HG03280 (cell line): ENCODE measurements around the gene DYRK1A.
A peak's percentile ranks its signal among the peaks of the same experiment; 100 is the strongest.
"Not testable (repeated sequence)": the region's sequence is repeated elsewhere in the genome, so short reads cannot be mapped to it uniquely, and the experiment has no call there.

Experiments used
- ATAC-seq: cut with Tn5 transposase; IDR thresholded peaks from one replicate; pipeline ENCODE4 v1.9.1; 2021; ENCODE audit warnings: mild to moderate bottlenecking, moderate library complexity; ENCODE audit not compliant: unreplicated experiment

The DYRK1A gene

GRCh38 chr21:37366482-37367316 is at the start of gene DYRK1A:
Gene DYRK1A (plus strand): TSS chr21:37366773. CDS start chr21:37420375, 53,602 bp downstream.
- ATAC-seq, result peak; percentile 71

GRCh38 chr21:37319551-37319950 is 47.0 kb upstream of the DYRK1A start:
- ATAC-seq, result no peak

- no peak for ATAC-seq
Observed at GRCh38 chr21:37322084-37322483, 44.5 kb upstream of the DYRK1A start.

GRCh38 chr21:37324558-37324957 is 42.0 kb upstream of the DYRK1A start:
- no peak for ATAC-seq

GRCh38 chr21:37328147-37328546 is 38.4 kb upstream of the DYRK1A start:
- not testable (repeated sequence) for ATAC-seq

- no peak for ATAC-seq
Observed at GRCh38 chr21:37331411-37331810, 35.2 kb upstream of the DYRK1A start.

GRCh38 chr21:37335053-37335452 is 31.5 kb upstream of the DYRK1A start:
- no peak for ATAC-seq

- ATAC-seq, result no peak
Observed at GRCh38 chr21:37337179-37337578, 29.4 kb upstream of the DYRK1A start.

GRCh38 chr21:37337831-37338230 is 28.7 kb upstream of the DYRK1A start:
- no peak for ATAC-seq

- ATAC-seq, result no peak
Observed at GRCh38 chr21:37338671-37339551, 27.7 kb upstream of the DYRK1A start.

- no peak for ATAC-seq
Observed at GRCh38 chr21:37339552-37339939, 27.0 kb upstream of the DYRK1A start.

- no peak for ATAC-seq
Observed at GRCh38 chr21:37341254-37341960, 25.2 kb upstream of the DYRK1A start.

GRCh38 chr21:37342046-37342632 is 24.4 kb upstream of the DYRK1A start:
- ATAC-seq, result no peak

GRCh38 chr21:37346841-37347430 is 19.6 kb upstream of the DYRK1A start:
- ATAC-seq, result no peak

- ATAC-seq, result no peak
Observed at GRCh38 chr21:37348664-37349063, 17.9 kb upstream of the DYRK1A start.

GRCh38 chr21:37350472-37350871 is 16.1 kb upstream of the DYRK1A start:
- ATAC-seq, result no peak

GRCh38 chr21:37356706-37357105 is 9.9 kb upstream of the DYRK1A start:
- no peak for ATAC-seq

- ATAC-seq, result no peak
Observed at GRCh38 chr21:37357691-37358090, 8.9 kb upstream of the DYRK1A start.

GRCh38 chr21:37358397-37358796 is 8.2 kb upstream of the DYRK1A start:
- no peak for ATAC-seq

- ATAC-seq, result no peak
Observed at GRCh38 chr21:37363936-37364335, 2.6 kb upstream of the DYRK1A start.
